ENCODE measurements around the gene MYO1H.

GRCh38 chr12:109479761-109480160, 132.1 kb downstream of the MYO1H start:
- TF ChIP-seq CTCF (IDR thresholded peaks at IDR 0.05; ENCODE audit: low read depth, low read length) (no peak), MAX (IDR thresholded peaks at IDR 0.05; ENCODE audit: low read depth, low read length) (no peak)
